Activated CD4-positive, alpha-beta T cell treated with anti-CD3 and anti-CD28 coated beads, Interleukin-2, amount 10 ng/mL, durations not matched to agents 24 days and 14 days (primary cell): ENCODE data around the gene MGMT. TPM values are rescaled to one million over a fixed set of nuclear protein-coding genes. Genes with fewer than 3 reads are reported as not detected.

Experiments used
- DNase-seq: peaks from one replicate; pipeline ENCODE4 v3.0.0; 2022
- H3K27ac Mint-ChIP-seq: one replicate; pipeline ENCODE4 v1.8.0; 2022; ENCODE audit warnings: mild to moderate bottlenecking, mixed read lengths
- H3K27me3 Mint-ChIP-seq: one replicate; pipeline ENCODE4 v1.8.0; 2022; ENCODE audit warnings: mixed read lengths
- H3K36me3 Mint-ChIP-seq: one replicate; pipeline ENCODE4 v1.8.0; 2022; ENCODE audit warnings: low read depth, mild to moderate bottlenecking, mixed read lengths
- H3K4me1 Mint-ChIP-seq: one replicate; pipeline ENCODE4 v1.8.0; 2021; ENCODE audit warnings: mixed read lengths
- H3K4me3 Mint-ChIP-seq: one replicate; pipeline ENCODE4 v1.8.0; 2022; ENCODE audit warnings: mild to moderate bottlenecking, moderate library complexity, mixed read lengths
- H3K9me3 Mint-ChIP-seq: one replicate; pipeline ENCODE4 v1.8.0; 2021; ENCODE audit warnings: mixed read lengths
- intact Hi-C: fragments of 100-400 bp; cut with micrococcal nuclease; formaldehyde crosslinking; loops from one replicate; pipeline ENCODE4 v1.15.1; 2023
- total RNA-seq: library from RNA; stranded (reverse); gene quantifications from 2 replicates; pipeline ENCODE4 v1.2.3, GENCODE V29; 2022

The MGMT gene
- total RNA-seq, 1 donor from 2014 or later, result 19.5 TPM

GRCh38 chr10:129727495-129727894 is 260.5 kb downstream of the MGMT start:
- Mint-ChIP-seq H3K4me1 (no peaks in the 10 kb centered on the region), H3K27ac (no peak overlapping the region), H3K4me3 (no peak overlapping the region), H3K36me3 (no peaks in the 10 kb centered on the region), H3K9me3 (peaks cover 16% of the 10 kb centered on the region), H3K27me3 (no peaks in the 10 kb centered on the region)
- intact Hi-C loops, result no loop called here
- DNase-seq, result peak; percentile 18

- Mint-ChIP-seq H3K36me3 (no peaks in the 10 kb centered on the region), H3K27me3 (no peaks in the 10 kb centered on the region), H3K27ac (no peak overlapping the region), H3K4me1 (no peaks in the 10 kb centered on the region), H3K4me3 (no peak overlapping the region), H3K9me3 (peaks cover 14% of the 10 kb centered on the region)
- intact Hi-C loops, result no loop called here
- DNase-seq, result peak; percentile 39
Measured at GRCh38 chr10:129728246-129728820, 261.3 kb downstream of the MGMT start.

GRCh38 chr10:129728905-129729795 is 262.1 kb downstream of the MGMT start:
- DNase-seq, result peak; percentile 43
- peaks cover 14% of the 10 kb centered on the region for H3K9me3 Mint-ChIP-seq
- H3K36me3 Mint-ChIP-seq, result no peaks in the 10 kb centered on the region
- no peak overlapping the region for H3K4me3 Mint-ChIP-seq
- no peaks in the 10 kb centered on the region for H3K4me1 Mint-ChIP-seq
- no peaks in the 10 kb centered on the region for H3K27me3 Mint-ChIP-seq
- no peak overlapping the region for H3K27ac Mint-ChIP-seq
- intact Hi-C loops, result no loop called here

- Mint-ChIP-seq H3K9me3 (peaks cover 14% of the 10 kb centered on the region), H3K4me3 (no peak overlapping the region), H3K36me3 (no peaks in the 10 kb centered on the region), H3K27ac (no peak overlapping the region), H3K4me1 (no peaks in the 10 kb centered on the region), H3K27me3 (no peaks in the 10 kb centered on the region)
- DNase-seq, result peak; percentile 21
- intact Hi-C loops, result no loop called here
Measured at GRCh38 chr10:129730272-129730992, 263.4 kb downstream of the MGMT start.

GRCh38 chr10:129730993-129731325 is 263.9 kb downstream of the MGMT start:
- DNase-seq, result peak; percentile 17
- intact Hi-C loops, result no loop called here
- Mint-ChIP-seq H3K4me3 (no peak overlapping the region), H3K27me3 (no peaks in the 10 kb centered on the region), H3K36me3 (no peaks in the 10 kb centered on the region), H3K9me3 (peaks cover 14% of the 10 kb centered on the region), H3K27ac (no peak overlapping the region), H3K4me1 (no peaks in the 10 kb centered on the region)

GRCh38 chr10:129740532-129741279 is 273.7 kb downstream of the MGMT start:
- peak; percentile 34 for DNase-seq
- Mint-ChIP-seq H3K27ac (no peak overlapping the region), H3K9me3 (peaks cover 13% of the 10 kb centered on the region), H3K4me1 (no peaks in the 10 kb centered on the region), H3K36me3 (no peaks in the 10 kb centered on the region), H3K27me3 (no peaks in the 10 kb centered on the region), H3K4me3 (no peak overlapping the region)
- intact Hi-C loops, result no loop called here

GRCh38 chr10:129741280-129741977 is 274.4 kb downstream of the MGMT start:
- DNase-seq, result no peak
- no peaks in the 10 kb centered on the region for H3K36me3 Mint-ChIP-seq

GRCh38 chr10:129741978-129742741 is 275.1 kb downstream of the MGMT start:
- Mint-ChIP-seq H3K9me3 (peaks cover 13% of the 10 kb centered on the region), H3K4me3 (no peak overlapping the region), H3K27me3 (no peaks in the 10 kb centered on the region), H3K36me3 (no peaks in the 10 kb centered on the region), H3K27ac (no peak overlapping the region), H3K4me1 (no peaks in the 10 kb centered on the region)
- intact Hi-C loops, result no loop called here
- no peak for DNase-seq

More at GRCh38 chr10:129741280-129741977, 274.4 kb downstream of the MGMT start:
- H3K9me3 Mint-ChIP-seq, result peaks cover 13% of the 10 kb centered on the region
- H3K27me3 Mint-ChIP-seq, result no peaks in the 10 kb centered on the region
- no peaks in the 10 kb centered on the region for H3K4me1 Mint-ChIP-seq
- intact Hi-C loops, result no loop called here
- no peak overlapping the region for H3K4me3 Mint-ChIP-seq
- H3K27ac Mint-ChIP-seq, result no peak overlapping the region

GRCh38 chr10:129742742-129743550 is 275.9 kb downstream of the MGMT start:
- DNase-seq, result peak; percentile 37
- peaks cover 13% of the 10 kb centered on the region for H3K9me3 Mint-ChIP-seq
- no peaks in the 10 kb centered on the region for H3K27me3 Mint-ChIP-seq
- intact Hi-C loops, result no loop called here
- H3K27ac Mint-ChIP-seq, result no peak overlapping the region
- no peaks in the 10 kb centered on the region for H3K36me3 Mint-ChIP-seq
- no peak overlapping the region for H3K4me3 Mint-ChIP-seq
- no peaks in the 10 kb centered on the region for H3K4me1 Mint-ChIP-seq

GRCh38 chr10:129743738-129744133 is 276.7 kb downstream of the MGMT start:
- Mint-ChIP-seq H3K4me3 (no peak overlapping the region), H3K27me3 (no peaks in the 10 kb centered on the region), H3K36me3 (no peaks in the 10 kb centered on the region), H3K27ac (no peak overlapping the region), H3K9me3 (peaks cover 20% of the 10 kb centered on the region), H3K4me1 (no peaks in the 10 kb centered on the region)
- intact Hi-C loops, result no loop called here
- no peak for DNase-seq

GRCh38 chr10:129744134-129745111 is 277.4 kb downstream of the MGMT start:
- H3K36me3 Mint-ChIP-seq, result no peaks in the 10 kb centered on the region
- peaks cover 27% of the 10 kb centered on the region for H3K9me3 Mint-ChIP-seq
- peak; percentile 39 for DNase-seq
- intact Hi-C loops, result no loop called here
- no peaks in the 10 kb centered on the region for H3K27me3 Mint-ChIP-seq
- H3K4me3 Mint-ChIP-seq, result no peak overlapping the region
- H3K27ac Mint-ChIP-seq, result no peak overlapping the region
- H3K4me1 Mint-ChIP-seq, result no peaks in the 10 kb centered on the region
